Thoracic aorta (tissue), 2 donors: ENCODE results near the gene RAB3D. TPM values are rescaled to one million over a fixed set of nuclear protein-coding genes. Genes with fewer than 3 reads are reported as not detected.
A peak's percentile ranks its signal among the peaks of the same experiment; 100 is the strongest.

Source experiments
- ATAC-seq: fragments of 150-250 bp; one replicate; pipeline ENCODE4 v1.8.0; 2017; ENCODE audit warnings: low read depth; ENCODE audit not compliant: insufficient number of reproducible peaks, low FRiP score
- DNase-seq: peaks from one replicate; pipeline ENCODE4 v3.0.0-alpha.2; 2020; ENCODE audit warnings: low spot score
- H3K27ac ChIP-seq, 2 donors: fragments of 200-600 bp; sonication (generic); 1 replicate in 1 of 2; 2 replicates in 1 of 2; pipeline ENCODE4 v1.5.1; 2016; ENCODE audit warnings: mild to moderate bottlenecking in 2 of 2, moderate library complexity in 2 of 2
- H3K27me3 ChIP-seq: fragments of 200-600 bp; sonication (generic); replicated peaks from 2 replicates; pipeline ENCODE4 v1.6.0; 2016; ENCODE audit warnings: mild to moderate bottlenecking; ENCODE audit not compliant: insufficient read depth
- H3K36me3 ChIP-seq: fragments of 200-600 bp; sonication (generic); one replicate; pipeline ENCODE4 v1.5.1; 2016
- H3K4me1 ChIP-seq, 2 donors: fragments of 200-600 bp; sonication (generic); 1 replicate in 1 of 2; 2 replicates in 1 of 2; pipeline versions ENCODE4 v1.5.1 to v1.6.0; 2016; ENCODE audit warnings: low read depth in 2 of 2, mild to moderate bottlenecking in 1 of 2; ENCODE audit not compliant: control insufficient read depth in 1 of 2
- H3K4me3 ChIP-seq: fragments of 200-600 bp; sonication (generic); 2 replicates; pipeline ENCODE4 v1.5.1; 2016; ENCODE audit warnings: mild to moderate bottlenecking
- H3K9me3 ChIP-seq: fragments of 200-600 bp; sonication (generic); 2 replicates; pipeline ENCODE4 v1.5.1; 2016
- total RNA-seq, 2 donors: library from RNA; depleted of rRNA; stranded (reverse); fragments of >200 nt; gene quantifications; one replicate each; pipeline versions ENCODE4 v1.1.0 to v1.2.3, GENCODE V29; 2016
- TF ChIP-seq, protein P1 (sequence below): fragments of 200-600 bp; sonication (generic); IDR thresholded peaks from one replicate; pipeline ENCODE4 v1.5.1; 2019; ENCODE audit warnings: antibody characterized with exemption

Gene RAB3D
- total RNA-seq, 2 donors from 2014 or later = 14.2 to 20.4 TPM

DNA sequence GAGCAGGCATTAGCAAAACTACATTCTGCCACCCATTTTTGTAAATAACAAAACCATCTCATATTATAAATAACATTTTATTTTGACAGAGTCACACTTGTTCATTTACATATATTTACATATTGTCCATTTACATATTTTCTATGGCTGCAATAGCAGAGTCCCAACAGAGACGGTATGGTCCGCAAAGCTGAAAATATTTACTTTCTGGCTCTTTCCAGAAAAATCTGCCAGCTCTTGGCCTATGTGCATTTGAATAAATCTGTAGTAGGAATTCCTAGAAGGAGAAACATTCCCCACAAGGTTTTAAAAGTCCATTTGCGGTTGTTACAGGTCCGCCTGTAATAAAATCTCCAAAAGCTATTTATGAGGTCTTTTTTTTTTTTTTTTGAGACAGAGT is 49.2 kb downstream of the RAB3D start:
- peaks cover 0 to 5% of the 10 kb centered on the region in 2 donors for H3K4me1 ChIP-seq
- no peak overlapping the region for H3K27ac ChIP-seq
- no peak overlapping the region for H3K4me3 ChIP-seq
- TF ChIP-seq, protein P1, sequence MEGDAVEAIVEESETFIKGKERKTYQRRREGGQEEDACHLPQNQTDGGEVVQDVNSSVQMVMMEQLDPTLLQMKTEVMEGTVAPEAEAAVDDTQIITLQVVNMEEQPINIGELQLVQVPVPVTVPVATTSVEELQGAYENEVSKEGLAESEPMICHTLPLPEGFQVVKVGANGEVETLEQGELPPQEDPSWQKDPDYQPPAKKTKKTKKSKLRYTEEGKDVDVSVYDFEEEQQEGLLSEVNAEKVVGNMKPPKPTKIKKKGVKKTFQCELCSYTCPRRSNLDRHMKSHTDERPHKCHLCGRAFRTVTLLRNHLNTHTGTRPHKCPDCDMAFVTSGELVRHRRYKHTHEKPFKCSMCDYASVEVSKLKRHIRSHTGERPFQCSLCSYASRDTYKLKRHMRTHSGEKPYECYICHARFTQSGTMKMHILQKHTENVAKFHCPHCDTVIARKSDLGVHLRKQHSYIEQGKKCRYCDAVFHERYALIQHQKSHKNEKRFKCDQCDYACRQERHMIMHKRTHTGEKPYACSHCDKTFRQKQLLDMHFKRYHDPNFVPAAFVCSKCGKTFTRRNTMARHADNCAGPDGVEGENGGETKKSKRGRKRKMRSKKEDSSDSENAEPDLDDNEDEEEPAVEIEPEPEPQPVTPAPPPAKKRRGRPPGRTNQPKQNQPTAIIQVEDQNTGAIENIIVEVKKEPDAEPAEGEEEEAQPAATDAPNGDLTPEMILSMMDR = no peak
- no peak for DNase-seq
- ATAC-seq = no peak
- H3K36me3 ChIP-seq = no peaks in the 10 kb centered on the region
- no peaks in the 10 kb centered on the region for H3K27me3 ChIP-seq
- H3K9me3 ChIP-seq = no peaks in the 10 kb centered on the region

GRCh38 chr19:11288349-11288748 is 51.1 kb downstream of the RAB3D start:
- no peak overlapping the region for H3K4me3 ChIP-seq
- no peak overlapping the region for H3K27ac ChIP-seq
- TF ChIP-seq, protein P1 = peak; percentile 37
- H3K36me3 ChIP-seq = no peaks in the 10 kb centered on the region
- ATAC-seq (no peak), DNase-seq (no peak)
- peaks cover 0 to 3% of the 10 kb centered on the region in 2 donors for H3K4me1 ChIP-seq
- H3K9me3 ChIP-seq = no peaks in the 10 kb centered on the region
- no peaks in the 10 kb centered on the region for H3K27me3 ChIP-seq

- Histone ChIP-seq H3K27ac (peak overlapping the region in 1 of 2 donors; percentile 11), H3K36me3 (no peaks in the 10 kb centered on the region), H3K27me3 (no peaks in the 10 kb centered on the region), H3K9me3 (no peaks in the 10 kb centered on the region), H3K4me3 (no peak overlapping the region), H3K4me1 (no peaks in the 10 kb centered on the region)
- DNase-seq = no peak
- peak; percentile 64 for ATAC-seq
- TF ChIP-seq, protein P1 = peak; percentile 15
Measured at GRCh38 chr19:11286312-11286974, 53.0 kb downstream of the RAB3D start.

GRCh38 chr19:11284515-11284914 is 54.9 kb downstream of the RAB3D start:
- TF ChIP-seq, protein P1 = no peak
- ATAC-seq = no peak
- Histone ChIP-seq H3K27ac (no peak overlapping the region), H3K27me3 (no peaks in the 10 kb centered on the region), H3K4me1 (no peaks in the 10 kb centered on the region), H3K36me3 (no peaks in the 10 kb centered on the region), H3K9me3 (no peaks in the 10 kb centered on the region), H3K4me3 (no peak overlapping the region)
- no peak for DNase-seq

DNA sequence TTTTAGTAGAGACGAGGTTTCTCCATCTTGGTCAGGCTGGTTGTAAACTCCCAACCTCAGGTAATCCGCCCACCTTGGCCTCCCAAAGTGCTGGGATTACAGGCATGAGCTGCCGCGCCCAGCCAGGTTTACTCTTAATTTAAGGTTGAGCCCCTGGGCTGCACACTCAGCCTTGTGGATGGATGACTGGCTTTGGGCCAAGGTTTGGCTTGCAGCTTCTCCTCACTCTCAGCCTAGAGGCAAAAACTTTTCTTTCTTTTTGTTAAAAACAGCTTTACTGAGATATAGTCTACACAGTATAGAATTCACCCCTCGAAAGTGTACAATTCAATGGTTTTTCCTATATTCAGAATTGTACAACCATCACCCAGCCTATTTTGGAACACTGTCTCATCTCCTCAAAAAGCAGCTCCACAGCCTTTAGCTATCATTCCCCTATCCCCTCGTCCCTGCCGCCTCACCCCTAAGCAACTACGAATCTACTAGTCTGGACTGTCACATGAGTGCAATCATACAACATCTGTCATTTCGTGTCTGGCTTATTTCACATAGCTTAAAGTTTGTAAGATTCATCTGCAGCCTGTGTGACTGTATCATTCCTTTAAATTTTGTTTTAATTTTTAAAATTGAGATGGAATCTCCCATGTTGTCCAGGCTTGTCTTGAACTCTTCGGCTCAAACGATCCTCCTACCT is 58.0 kb downstream of the RAB3D start:
- no peaks in the 10 kb centered on the region for H3K9me3 ChIP-seq
- TF ChIP-seq, protein P1 = no peak
- no peaks in the 10 kb centered on the region for H3K36me3 ChIP-seq
- H3K27me3 ChIP-seq = no peaks in the 10 kb centered on the region
- H3K4me3 ChIP-seq = no peak overlapping the region
- ATAC-seq = no peak
- DNase-seq = no peak
- H3K4me1 ChIP-seq = no peaks in the 10 kb centered on the region
- no peak overlapping the region for H3K27ac ChIP-seq
